Measurements from ENCODE around the gene NTM.

NTM gene

GRCh38 chr11:132260636-132261035 is 890.2 kb downstream of the NTM start:
- no peak for TF ChIP-seq CTCF (IDR thresholded peaks at IDR 0.05; ENCODE audit: low read depth, low read length)
- no peak for DNase-seq (ENCODE audit: low read depth in 2 of 2)
- H3K4me3 ChIP-seq (replicated peaks in 1 of 2; ENCODE audit: low read depth in 2 of 2, low read length in 2 of 2) = no peak overlapping the region

- no peak for TF ChIP-seq CTCF (IDR thresholded peaks at IDR 0.05; ENCODE audit: low read depth, low read length)
- H3K4me3 ChIP-seq (replicated peaks in 1 of 2; ENCODE audit: low read depth in 2 of 2, low read length in 2 of 2) = no peak overlapping the region
- no peak for DNase-seq (ENCODE audit: low read depth in 2 of 2)
These were observed 892.8 kb downstream of the NTM start for GRCh38 chr11:132263241-132263640.

- H3K4me3 ChIP-seq (replicated peaks in 1 of 2; ENCODE audit: low read depth in 2 of 2, low read length in 2 of 2) = no peak overlapping the region
- DNase-seq (ENCODE audit: low read depth in 2 of 2) = no peak
- no peak for TF ChIP-seq CTCF (IDR thresholded peaks at IDR 0.05; ENCODE audit: low read depth, low read length)
These were observed 893.5 kb downstream of the NTM start for GRCh38 chr11:132263875-132264274.

- no peak for DNase-seq (ENCODE audit: low read depth in 2 of 2)
- no peak overlapping the region for H3K4me3 ChIP-seq (replicated peaks in 1 of 2; ENCODE audit: low read depth in 2 of 2, low read length in 2 of 2)
- no peak for TF ChIP-seq CTCF (IDR thresholded peaks at IDR 0.05; ENCODE audit: low read depth, low read length)
These were observed 894.2 kb downstream of the NTM start for GRCh38 chr11:132264616-132265015.

- peak; percentile 20 to 43 for DNase-seq (ENCODE audit: low read depth in 2 of 2)
- H3K4me3 ChIP-seq (replicated peaks in 1 of 2; ENCODE audit: low read depth in 2 of 2, low read length in 2 of 2) = no peak overlapping the region
- TF ChIP-seq CTCF (IDR thresholded peaks at IDR 0.05; ENCODE audit: low read depth, low read length) = peak; percentile 45
These were observed 908.6 kb downstream of the NTM start for GRCh38 chr11:132278801-132279574.

- no peak overlapping the region for H3K4me3 ChIP-seq (replicated peaks in 1 of 2; ENCODE audit: low read depth in 2 of 2, low read length in 2 of 2)
- DNase-seq (ENCODE audit: low read depth in 2 of 2) = no peak
- no peak for TF ChIP-seq CTCF (IDR thresholded peaks at IDR 0.05; ENCODE audit: low read depth, low read length)
These were observed 913.6 kb downstream of the NTM start for GRCh38 chr11:132284048-132284447.

GRCh38 chr11:132284611-132285010 is 914.2 kb downstream of the NTM start:
- no peak for TF ChIP-seq CTCF (IDR thresholded peaks at IDR 0.05; ENCODE audit: low read depth, low read length)
- no peak overlapping the region for H3K4me3 ChIP-seq (replicated peaks in 1 of 2; ENCODE audit: low read depth in 2 of 2, low read length in 2 of 2)
- no peak for DNase-seq (ENCODE audit: low read depth in 2 of 2)
